Measurements from ENCODE around the gene ENTPD2.

ENTPD2 gene

DNA sequence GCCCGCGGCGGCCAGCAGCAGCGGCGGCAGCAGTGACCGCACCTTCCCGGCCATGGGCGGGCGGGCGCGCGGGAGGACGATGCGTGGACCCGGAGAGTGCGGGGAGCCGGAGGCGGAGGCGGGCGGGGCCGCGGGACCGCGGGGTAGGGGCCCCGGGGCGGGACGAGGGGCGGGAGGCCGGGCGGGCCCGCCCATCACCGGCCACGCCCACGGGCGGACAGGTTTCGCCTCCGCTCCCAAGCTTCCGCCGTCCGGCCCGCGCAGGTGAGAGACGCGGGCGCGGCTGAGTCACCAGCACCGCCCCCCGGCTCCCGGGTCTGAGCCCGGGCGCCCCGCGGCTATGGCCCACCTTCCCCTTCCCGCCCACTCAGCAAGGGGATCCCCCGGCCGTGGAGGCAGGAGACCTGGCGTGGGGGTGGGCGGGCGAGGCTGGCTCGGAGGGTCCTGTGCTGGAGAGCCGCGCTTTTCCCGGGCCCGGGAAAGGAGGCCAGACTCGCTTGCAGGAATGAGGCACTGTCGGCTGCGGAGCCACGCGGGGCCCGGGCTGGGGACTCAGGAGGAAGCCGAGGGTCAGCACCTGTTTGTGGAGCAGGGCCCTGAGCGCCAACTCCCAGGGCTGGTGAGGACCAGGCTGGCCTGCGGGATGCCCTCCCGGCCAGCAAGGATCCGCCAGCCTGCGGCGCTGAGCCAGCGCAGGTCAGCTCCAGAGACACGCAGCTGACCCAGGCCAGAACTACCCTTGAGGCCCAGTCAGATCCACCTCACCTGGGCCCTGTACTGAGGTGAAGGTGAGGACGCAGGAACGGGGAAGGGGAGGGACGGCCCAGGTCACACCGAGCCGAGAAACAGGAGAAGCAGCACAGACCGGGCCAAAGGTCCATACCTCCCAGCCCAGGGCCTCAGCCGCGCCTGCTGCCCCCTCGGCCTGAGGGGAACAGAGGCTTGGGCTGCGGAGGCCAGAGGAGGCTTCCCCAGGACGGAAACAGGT lies at the start of gene ENTPD2:
Gene ENTPD2, minus strand, starts transcription at position 118 of the 988 bp plus-strand sequence. Its CDS starts 64 bp downstream, at position 54.
- DNase-seq = no peak

DNA sequence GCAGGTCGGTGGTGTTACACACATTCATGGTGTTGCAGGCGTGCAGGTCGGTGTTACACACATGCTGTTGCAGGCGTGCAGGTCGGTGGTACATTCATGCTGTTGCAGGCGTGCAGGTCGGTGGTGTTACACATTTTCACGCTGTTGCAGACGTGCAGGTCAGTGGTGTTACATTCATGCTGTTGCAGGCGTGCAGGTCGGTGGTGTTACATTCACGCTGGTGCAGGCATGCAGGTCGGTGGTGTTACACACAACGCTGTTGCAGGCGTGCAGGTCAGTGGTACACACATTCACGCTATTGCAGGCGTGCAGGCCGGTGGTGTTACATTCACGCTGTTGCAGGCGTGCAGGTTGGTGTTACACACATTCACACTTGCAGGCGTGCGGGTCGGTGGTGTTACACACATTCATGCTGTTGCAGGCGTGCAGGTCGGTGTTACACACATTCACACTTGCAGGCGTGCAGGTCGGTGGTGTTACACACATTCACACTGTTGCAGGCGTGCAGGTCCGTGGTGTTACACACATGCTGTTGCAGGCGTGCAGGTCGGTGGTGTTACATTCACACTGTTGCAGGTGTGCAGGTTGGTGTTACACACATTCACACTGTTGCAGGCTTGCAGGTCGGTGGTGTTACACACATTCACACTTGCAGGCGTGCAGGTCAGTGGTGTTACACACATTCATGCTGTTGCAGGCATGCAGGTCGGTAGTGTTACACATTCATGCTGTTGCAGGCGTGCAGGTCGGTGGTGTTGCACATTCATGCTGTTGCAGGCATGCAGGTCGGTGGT lies 49.5 kb upstream of the ENTPD2 start:
- no peak for DNase-seq

GRCh38 chr9:137099231-137099630 lies 45.4 kb upstream of the ENTPD2 start:
- DNase-seq = no peak

DNA sequence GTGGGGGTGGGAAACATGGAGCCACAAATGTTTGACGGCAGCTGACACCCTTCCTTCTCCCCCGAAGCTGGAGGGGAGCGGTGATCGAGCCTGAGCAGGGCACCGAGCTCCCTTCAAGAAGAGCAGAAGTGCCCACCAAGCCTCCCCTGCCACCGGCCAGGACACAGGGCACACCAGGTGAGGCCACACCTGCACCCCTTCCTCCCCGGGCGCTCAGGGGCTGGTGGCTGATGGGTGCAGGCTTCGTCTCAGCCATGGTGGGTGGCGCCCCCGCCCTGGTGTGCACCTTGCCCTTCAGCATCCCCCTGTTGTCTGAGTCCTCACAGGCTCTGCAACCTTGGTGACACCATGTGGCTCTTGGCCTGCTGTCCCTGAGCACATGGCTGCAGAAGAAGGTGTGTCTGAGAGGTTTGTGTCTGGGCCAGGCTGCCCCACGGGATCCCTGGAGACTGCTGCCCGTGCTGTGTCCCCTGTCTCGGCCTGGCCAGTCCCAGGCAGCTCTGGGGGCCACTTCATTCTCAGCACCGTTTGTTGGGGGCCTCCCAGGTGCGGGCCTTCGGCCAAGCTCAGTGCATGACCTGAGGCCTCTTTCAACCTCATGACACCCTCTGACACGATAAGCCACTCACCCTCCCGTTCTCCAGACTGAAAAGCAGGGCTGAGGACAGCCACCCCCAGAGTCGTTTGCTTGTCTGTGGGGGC lies 44.1 kb upstream of the ENTPD2 start:
- no peak for DNase-seq

DNA sequence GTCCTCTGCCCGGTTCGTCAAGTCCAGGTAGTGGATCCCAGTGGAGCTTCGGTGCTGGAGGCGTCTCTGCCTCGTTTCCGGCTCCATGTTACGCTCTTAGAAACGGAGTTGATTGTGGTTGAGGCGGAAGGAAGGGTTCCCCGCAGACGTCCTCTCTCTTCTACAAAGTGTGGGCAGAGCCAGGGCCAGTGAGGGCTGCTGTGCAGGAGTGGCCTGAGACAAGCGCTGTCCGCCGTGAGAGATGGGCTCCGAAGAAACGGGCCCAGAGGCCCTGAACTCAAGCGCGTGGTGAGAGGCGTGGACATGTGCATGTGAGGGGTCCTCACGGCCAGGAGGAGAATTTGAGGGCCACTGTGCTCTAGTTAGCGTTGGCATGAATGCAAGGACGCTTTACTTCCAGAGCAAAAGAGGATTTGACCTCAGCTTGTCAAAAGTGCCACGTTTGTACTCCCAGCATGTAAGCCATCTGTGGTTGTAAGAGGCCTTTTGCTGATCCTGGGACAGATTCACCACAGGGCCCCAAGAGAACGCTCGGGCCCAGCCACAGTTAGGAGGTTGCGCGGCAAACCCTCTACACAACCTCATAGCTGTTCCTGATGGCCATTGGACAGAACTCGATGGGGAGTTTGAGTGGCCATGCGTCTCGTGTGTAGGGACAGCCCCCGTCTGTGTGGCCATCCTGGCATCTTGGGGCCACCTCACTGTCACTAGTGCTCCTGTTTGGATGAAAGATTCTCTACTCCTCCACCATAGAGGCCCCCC lies 43.1 kb upstream of the ENTPD2 start:
- DNase-seq = no peak

DNA sequence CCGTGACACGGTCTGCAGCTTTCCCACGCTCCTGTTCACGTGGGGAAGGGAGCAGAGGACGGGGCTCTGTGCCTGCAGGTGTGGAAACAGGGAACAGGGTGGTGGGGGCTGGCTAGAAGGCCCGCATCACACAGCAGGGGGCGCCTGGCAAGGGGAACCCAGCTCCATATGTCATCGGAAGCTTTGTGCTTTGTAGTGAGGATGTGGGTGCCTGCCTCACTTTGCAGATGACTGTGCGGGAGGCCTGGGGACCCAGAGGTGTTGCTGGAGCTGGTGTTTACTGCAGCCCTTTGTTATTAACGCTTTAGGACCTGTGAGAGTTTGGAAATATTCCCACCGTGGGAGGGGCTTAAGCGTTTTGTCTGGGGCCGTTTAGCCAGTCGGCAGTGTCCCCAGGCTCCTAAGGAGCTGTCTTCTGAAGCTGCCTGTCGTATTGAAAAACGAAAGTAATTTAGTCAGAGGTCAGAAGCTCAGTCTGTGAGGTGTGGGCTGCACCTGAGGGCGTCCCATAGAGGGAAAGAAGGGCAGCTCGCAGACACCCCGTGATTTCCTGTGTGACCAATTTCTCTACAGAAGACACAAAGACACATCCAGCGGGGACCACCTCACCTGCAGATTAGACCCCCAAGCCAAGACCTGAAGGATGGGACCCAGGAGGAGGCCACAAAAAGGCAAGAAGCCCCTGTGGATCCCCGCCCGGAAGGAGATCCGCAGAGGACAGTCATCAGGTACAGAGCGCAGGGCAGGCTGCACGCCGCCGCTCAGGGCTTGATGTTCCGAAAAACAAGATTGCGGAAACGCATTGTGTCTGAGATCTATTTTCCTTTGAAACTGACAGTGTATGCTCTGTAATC lies 42.0 kb upstream of the ENTPD2 start:
- DNase-seq = peak; percentile 88

- no peak for DNase-seq
These were observed 35.5 kb upstream of the ENTPD2 start for GRCh38 chr9:137089232-137089947.

DNA sequence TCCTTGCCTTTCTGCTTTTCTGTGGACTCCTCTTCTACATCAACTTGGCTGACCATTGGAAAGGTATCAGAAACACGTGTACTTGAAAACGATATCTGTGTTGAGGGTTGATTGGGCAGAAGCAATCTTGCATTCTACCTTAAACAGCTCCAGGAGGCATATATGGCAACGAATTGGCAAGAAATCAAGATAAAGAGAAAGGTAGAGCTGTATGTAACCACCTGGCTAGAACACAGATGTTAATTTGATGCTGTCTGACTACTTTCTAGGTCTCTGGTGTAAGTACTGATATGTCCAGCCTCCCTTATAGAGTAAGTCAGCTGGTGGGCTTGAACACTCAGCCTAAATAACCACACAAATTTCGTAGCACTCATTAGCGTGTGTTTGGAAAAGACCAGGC lies 34.3 kb upstream of the ENTPD2 start:
- DNase-seq = no peak

- DNase-seq = no peak
These were observed 33.6 kb upstream of the ENTPD2 start for GRCh38 chr9:137087409-137087925.

GRCh38 chr9:137086531-137087408 lies 32.9 kb upstream of the ENTPD2 start, which contains the start of gene MAN1B1:
TSS of gene MAN1B1 (plus strand) at chr9:137086985. CDS start at chr9:137087000, 15 bp downstream.
- peak; percentile 98 for DNase-seq

DNA sequence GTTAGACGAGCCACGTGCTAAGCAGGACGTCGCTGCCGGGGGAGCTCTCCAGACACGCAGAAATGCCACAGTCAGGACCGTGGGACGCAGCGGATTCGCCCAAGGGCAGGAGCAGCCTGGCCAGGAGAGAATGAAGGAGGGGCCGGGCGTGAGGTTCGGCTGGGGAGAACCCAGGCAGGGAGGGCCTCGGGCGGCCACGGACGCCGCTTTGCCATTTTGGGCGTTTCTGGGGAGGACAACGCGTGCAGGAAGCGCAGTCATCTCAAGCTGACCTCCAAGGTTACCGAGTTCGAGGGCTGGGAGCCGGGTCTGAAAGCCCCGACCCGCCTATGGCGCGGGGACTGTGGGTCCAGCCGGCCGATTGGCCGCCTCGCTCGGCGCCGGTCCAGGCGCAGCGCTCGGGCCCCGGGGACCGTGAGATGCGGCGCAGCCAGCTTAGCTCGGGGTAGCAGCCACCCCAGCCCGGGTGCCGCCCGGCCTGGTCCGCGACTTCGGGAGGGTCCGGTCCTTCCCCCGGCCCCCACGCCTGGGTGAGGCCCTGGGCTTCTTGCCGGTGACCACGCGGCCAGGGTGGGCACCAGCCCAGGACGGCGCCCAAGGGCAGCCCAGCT lies 32.2 kb upstream of the ENTPD2 start:
- DNase-seq = no peak

- no peak for DNase-seq
These were observed 30.7 kb upstream of the ENTPD2 start for GRCh38 chr9:137084526-137084925.

GRCh38 chr9:137083394-137084004 lies 29.6 kb upstream of the ENTPD2 start:
- DNase-seq = no peak

- no peak for DNase-seq
These were observed 29.0 kb upstream of the ENTPD2 start for GRCh38 chr9:137082925-137083290.

- DNase-seq = no peak
These were observed 28.5 kb upstream of the ENTPD2 start for GRCh38 chr9:137082222-137082924.

GRCh38 chr9:137080260-137081122 lies 26.6 kb upstream of the ENTPD2 start:
- DNase-seq = no peak

- DNase-seq = no peak
These were observed 25.5 kb upstream of the ENTPD2 start for GRCh38 chr9:137079401-137079787.
